CD4-positive, alpha-beta T cell (primary cell): ENCODE results near the gene LASP1NB.
A peak's percentile ranks its signal among the peaks of the same experiment; 100 is the strongest.
"Not testable (repeated sequence)": the region's sequence is repeated elsewhere in the genome, so short reads cannot be mapped to it uniquely, and the experiment has no call there.

Experiments
- ATAC-seq: fragments of 200-7000 bp; cut with Tn5 transposase; one replicate; pipeline ENCODE4 v1.10.0; 2022; ENCODE audit warnings: mild to moderate bottlenecking; ENCODE audit not compliant: poor library complexity
- CTCF ChIA-PET: fragments of 350-600 bp; sonication (Branson Sonifier 250); formaldehyde crosslinking; loops from one replicate; lab custom pipeline; 2021; ENCODE audit warnings: antibody characterized with exemption, inconsistent platforms; lab: Charles Lee
- POLR2A ChIA-PET: fragments of 350-600 bp; sonication (Branson Sonifier 250); formaldehyde crosslinking; loops from one replicate; lab custom pipeline; 2021; ENCODE audit warnings: antibody characterized with exemption, inconsistent platforms; lab: Charles Lee
- DNase-seq, 14 experiments: peaks; one replicate each; pipeline ENCODE4 v3.0.0-alpha.2; 2013 to 2020; ENCODE audit warnings: mixed read lengths in 2 of 14
- H3K27ac ChIP-seq, 2 donors: one replicate each; pipeline versions ENCODE4 v1.5.1 to v1.7.0; 2013; ENCODE audit warnings: low read length in 2 of 2, low read depth in 1 of 2, mild to moderate bottlenecking in 1 of 2
- H3K27me3 ChIP-seq, 2 experiments: 1 replicate in 1 of 2; 2 replicates in 1 of 2; pipeline versions ENCODE4 v1.6.1 to v1.7.0; 2013; ENCODE audit warnings: low read length in 2 of 2, control low read depth in 1 of 2, mild to moderate bottlenecking in 1 of 2, moderate library complexity in 1 of 2; ENCODE audit not compliant: insufficient read depth in 2 of 2, control insufficient read depth in 1 of 2
- H3K36me3 ChIP-seq: one replicate; pipeline ENCODE4 v1.6.1; 2013; ENCODE audit warnings: low read length, control low read depth; ENCODE audit not compliant: insufficient read depth
- H3K4me1 ChIP-seq: one replicate; pipeline ENCODE4 v1.6.1; 2013; ENCODE audit warnings: low read length, control low read depth; ENCODE audit not compliant: insufficient read depth
- H3K4me3 ChIP-seq: one replicate; pipeline ENCODE4 v1.5.1; 2013; ENCODE audit warnings: mild to moderate bottlenecking, low read length, moderate library complexity
- H3K9me3 ChIP-seq, 2 experiments: 1 replicate in 1 of 2; 2 replicates in 1 of 2; pipeline versions ENCODE4 v1.6.1 to v1.7.0; 2013; ENCODE audit warnings: low read length in 2 of 2, mild to moderate bottlenecking in 2 of 2, control low read depth in 1 of 2, moderate library complexity in 1 of 2; ENCODE audit not compliant: control insufficient read depth in 1 of 2, insufficient read depth in 1 of 2
- H3K27ac Mint-ChIP-seq: one replicate; pipeline ENCODE4 v1.8.0; 2020; ENCODE audit warnings: mixed read lengths
- H3K27me3 Mint-ChIP-seq: one replicate; pipeline ENCODE4 v1.8.0; 2021; ENCODE audit warnings: mixed read lengths
- H3K36me3 Mint-ChIP-seq: one replicate; pipeline ENCODE4 v1.8.0; 2021; ENCODE audit warnings: low read depth, mixed read lengths
- H3K4me1 Mint-ChIP-seq: one replicate; pipeline ENCODE4 v1.8.0; 2021; ENCODE audit warnings: low read depth, mixed read lengths
- H3K4me3 Mint-ChIP-seq: one replicate; pipeline ENCODE4 v1.8.0; 2020; ENCODE audit warnings: mild to moderate bottlenecking, mixed read lengths
- H3K9me3 Mint-ChIP-seq: one replicate; pipeline ENCODE4 v1.8.0; 2020; ENCODE audit warnings: mixed read lengths
- CTCF ChIP-seq: fragments of 200-600 bp; IDR thresholded peaks from one replicate; pipeline ENCODE4 v1.8.0; 2022; ENCODE audit warnings: antibody characterized with exemption, mild to moderate bottlenecking
- intact Hi-C, 2 experiments: fragments of 100-400 bp; cut with DNase I in 1 of 2; cut with micrococcal nuclease in 1 of 2; formaldehyde crosslinking; loops; one replicate each; pipeline versions ENCODE4 v1.15.1 to v1.9.0; 2023 to 2025; cut with DNase I, micrococcal nuclease

LASP1NB gene

GRCh38 chr17:38921756-38922411 is 3.5 kb upstream of the LASP1NB start:
- Histone ChIP-seq H3K36me3 (peaks cover 35% of the 10 kb centered on the region), H3K4me1 (peaks cover 14% of the 10 kb centered on the region), H3K27me3 (no peaks in the 10 kb centered on the region), H3K9me3 (no peaks in the 10 kb centered on the region), H3K27ac (no peak overlapping the region), H3K4me3 (no peak overlapping the region)
- H3K27me3 Mint-ChIP-seq, result no peaks in the 10 kb centered on the region
- ATAC-seq, result no peak
- DNase-seq, result peak in 1 of 14 experiments; percentile 23
- ChIA-PET POLR2A (interaction anchor here (1.0 to 3.0 kb wide), 2 partner anchors 11 to 52 kb away, joined by 3 to 20 read pairs; partner anchors contain the start of gene LASP1), CTCF (interaction anchor here (1.8 kb wide), 1 partner anchor 51 kb away, joined by 4 read pairs; no protein-coding TSS in a partner anchor)
- H3K9me3 Mint-ChIP-seq, result no peaks in the 10 kb centered on the region
- peaks cover 40% of the 10 kb centered on the region for H3K4me1 Mint-ChIP-seq
- no peak overlapping the region for H3K4me3 Mint-ChIP-seq
- TF ChIP-seq CTCF, result no peak
- intact Hi-C loops, result loop anchor here in 1 of 2 experiments (5.0 kb wide), 1 partner anchor 40 kb away; no protein-coding TSS in a partner anchor
- peak overlapping the region; percentile 82 for H3K27ac Mint-ChIP-seq
- peaks cover 43% of the 10 kb centered on the region for H3K36me3 Mint-ChIP-seq

- Mint-ChIP-seq H3K27me3 (no peaks in the 10 kb centered on the region), H3K4me3 (no peak overlapping the region), H3K27ac (peak overlapping the region; percentile 82), H3K4me1 (peaks cover 37% of the 10 kb centered on the region), H3K36me3 (peaks cover 35% of the 10 kb centered on the region), H3K9me3 (no peaks in the 10 kb centered on the region)
- peaks cover 14% of the 10 kb centered on the region for H3K4me1 ChIP-seq
- peak in 1 of 14 experiments; percentile 21 for DNase-seq
- H3K27ac ChIP-seq, result no peak overlapping the region
- H3K27me3 ChIP-seq, result no peaks in the 10 kb centered on the region
- CTCF ChIA-PET, result interaction anchor here (1.5 to 1.8 kb wide), 2 partner anchors 40 to 51 kb away, joined by 4 to 5 read pairs; no protein-coding TSS in a partner anchor
- TF ChIP-seq CTCF, result no peak
- intact Hi-C loops, result loop anchor here in 1 of 2 experiments (5.0 kb wide), 1 partner anchor 40 kb away; no protein-coding TSS in a partner anchor
- no peak overlapping the region for H3K4me3 ChIP-seq
- peaks cover 27% of the 10 kb centered on the region for H3K36me3 ChIP-seq
- no peaks in the 10 kb centered on the region for H3K9me3 ChIP-seq
- POLR2A ChIA-PET, result interaction anchor here (1.5 to 3.0 kb wide), 2 partner anchors 53 to 69 kb away, joined by 8 to 20 read pairs; partner anchors contain the start of genes LASP1 and RPL23
- ATAC-seq, result no peak
Observed at GRCh38 chr17:38922538-38923297, 2.7 kb upstream of the LASP1NB start.

- Histone ChIP-seq H3K4me1 (peaks cover 14% of the 10 kb centered on the region), H3K4me3 (no peak overlapping the region), H3K36me3 (no peaks in the 10 kb centered on the region), H3K9me3 (no peaks in the 10 kb centered on the region), H3K27me3 (no peaks in the 10 kb centered on the region), H3K27ac (no peak overlapping the region)
- peaks cover 36% of the 10 kb centered on the region for H3K4me1 Mint-ChIP-seq
- DNase-seq (peak in 3 of 14 experiments; percentile 20 to 37 (median 35)), ATAC-seq (no peak)
- ChIA-PET CTCF (interaction anchor here (1.0 kb wide), 1 partner anchor 248 kb away, joined by 3 read pairs; no protein-coding TSS in a partner anchor), POLR2A (interaction anchor here (1.1 to 1.8 kb wide), 3 partner anchors 41 to 73 kb away, joined by 4 to 9 read pairs (median 9); partner anchors contain the start of genes FBXO47 and RPL23)
- H3K4me3 Mint-ChIP-seq, result no peak overlapping the region
- H3K9me3 Mint-ChIP-seq, result no peaks in the 10 kb centered on the region
- TF ChIP-seq CTCF, result no peak
- peaks cover 8% of the 10 kb centered on the region for H3K36me3 Mint-ChIP-seq
- intact Hi-C loops, result no loop called here
- no peaks in the 10 kb centered on the region for H3K27me3 Mint-ChIP-seq
- peak overlapping the region; percentile 35 for H3K27ac Mint-ChIP-seq
Observed at GRCh38 chr17:38926293-38927070, 1.1 kb downstream of the LASP1NB start.

GRCh38 chr17:38930782-38931181 is 5.4 kb downstream of the LASP1NB start:
- H3K4me1 ChIP-seq, H3K4me3 Mint-ChIP-seq, POLR2A ChIA-PET, H3K27ac ChIP-seq, CTCF ChIA-PET, H3K27me3 ChIP-seq, ATAC-seq, H3K9me3 Mint-ChIP-seq, H3K36me3 ChIP-seq, H3K27me3 Mint-ChIP-seq, intact Hi-C loops, H3K9me3 ChIP-seq, H3K4me3 ChIP-seq, DNase-seq, H3K36me3 Mint-ChIP-seq, H3K27ac Mint-ChIP-seq: not testable (repeated sequence)
- H3K4me1 Mint-ChIP-seq, result peaks cover 12% of the 10 kb centered on the region
